Measurements from ENCODE around the gene RGL1. TPM values are rescaled to one million over a fixed set of nuclear protein-coding genes. Genes with fewer than 3 reads are reported as not detected.

RGL1 gene
- total RNA-seq, 6 experiments from 2014 or later = 12.0 to 16.8 (median 14.7) TPM

- Mint-ChIP-seq H3K4me1 (ENCODE audit: low read depth) (peaks cover 59% of the 10 kb centered on the region), H3K4me3 (no peak overlapping the region), H3K9me3 (no peaks in the 10 kb centered on the region), H3K27me3 (ENCODE audit: insufficient read depth) (peaks cover 3% of the 10 kb centered on the region), H3K27ac (no peak overlapping the region), H3K36me3 (ENCODE audit: low read depth) (peaks cover 17% of the 10 kb centered on the region)
- DNase-seq = no peak
- no peak for TF ChIP-seq CTCF (IDR thresholded peaks at IDR 0.05)
Measured at GRCh38 chr1:183824291-183824690, 19.4 kb downstream of the RGL1 start.

GRCh38 chr1:183827801-183828200, 22.9 kb downstream of the RGL1 start:
- H3K27ac Mint-ChIP-seq = no peak overlapping the region
- peaks cover 17% of the 10 kb centered on the region for H3K36me3 Mint-ChIP-seq (ENCODE audit: low read depth)
- H3K4me3 Mint-ChIP-seq = no peak overlapping the region
- no peak for DNase-seq
- H3K27me3 Mint-ChIP-seq (ENCODE audit: insufficient read depth) = peaks cover 3% of the 10 kb centered on the region
- H3K4me1 Mint-ChIP-seq (ENCODE audit: low read depth) = peaks cover 30% of the 10 kb centered on the region
- TF ChIP-seq CTCF (IDR thresholded peaks at IDR 0.05) = no peak
- H3K9me3 Mint-ChIP-seq = no peaks in the 10 kb centered on the region

GRCh38 chr1:183830389-183830788, 25.5 kb downstream of the RGL1 start:
- H3K27me3 Mint-ChIP-seq (ENCODE audit: insufficient read depth) = peaks cover 3% of the 10 kb centered on the region
- peaks cover 20% of the 10 kb centered on the region for H3K4me1 Mint-ChIP-seq (ENCODE audit: low read depth)
- no peak overlapping the region for H3K27ac Mint-ChIP-seq
- H3K9me3 Mint-ChIP-seq = no peaks in the 10 kb centered on the region
- DNase-seq = no peak
- H3K36me3 Mint-ChIP-seq (ENCODE audit: low read depth) = peaks cover 17% of the 10 kb centered on the region
- H3K4me3 Mint-ChIP-seq = no peak overlapping the region
- no peak for TF ChIP-seq CTCF (IDR thresholded peaks at IDR 0.05)

- Mint-ChIP-seq H3K27me3 (ENCODE audit: insufficient read depth) (no peaks in the 10 kb centered on the region), H3K4me1 (ENCODE audit: low read depth) (peaks cover 14% of the 10 kb centered on the region), H3K36me3 (ENCODE audit: low read depth) (peaks cover 9% of the 10 kb centered on the region), H3K4me3 (no peak overlapping the region), H3K9me3 (no peaks in the 10 kb centered on the region), H3K27ac (no peak overlapping the region)
- no peak for TF ChIP-seq CTCF (IDR thresholded peaks at IDR 0.05)
- no peak for DNase-seq
Measured at GRCh38 chr1:183831311-183831710, 26.4 kb downstream of the RGL1 start.

GRCh38 chr1:183832459-183832858, 27.5 kb downstream of the RGL1 start:
- H3K4me3 Mint-ChIP-seq = no peak overlapping the region

More at GRCh38 chr1:183832459-183832858, 27.5 kb downstream of the RGL1 start:
- no peaks in the 10 kb centered on the region for H3K27me3 Mint-ChIP-seq (ENCODE audit: insufficient read depth)
- TF ChIP-seq CTCF (IDR thresholded peaks at IDR 0.05) = no peak
- no peak for DNase-seq
- H3K4me1 Mint-ChIP-seq (ENCODE audit: low read depth) = peaks cover 11% of the 10 kb centered on the region; the same call in 1 of the 2 replicates
- H3K9me3 Mint-ChIP-seq = no peaks in the 10 kb centered on the region
- peaks cover 6% of the 10 kb centered on the region; the same call in 1 of the 2 replicates for H3K36me3 Mint-ChIP-seq (ENCODE audit: low read depth)
- no peak overlapping the region for H3K27ac Mint-ChIP-seq
